Subcutaneous abdominal adipose tissue (tissue), 5 donors: ENCODE measurements around the gene DET1.

Experiments used
- H3K27ac ChIP-seq: one replicate; pipeline ENCODE4 v1.7.0; 2013; ENCODE audit warnings: low read depth, mild to moderate bottlenecking, inconsistent platforms, low read length, moderate library complexity
- H3K27me3 ChIP-seq, 5 donors: one replicate each; pipeline ENCODE4 v1.7.0; 2013; ENCODE audit warnings: low read length in 5 of 5, inconsistent platforms in 1 of 5; ENCODE audit not compliant: control insufficient read depth in 5 of 5, insufficient read depth in 4 of 5
- H3K36me3 ChIP-seq, 5 donors: one replicate each; pipeline ENCODE4 v1.7.0; 2013; ENCODE audit warnings: low read length in 5 of 5; ENCODE audit not compliant: control insufficient read depth in 5 of 5, insufficient read depth in 5 of 5
- H3K4me1 ChIP-seq, 5 donors: one replicate each; pipeline ENCODE4 v1.7.0; 2013; ENCODE audit warnings: low read length in 5 of 5, mild to moderate bottlenecking in 3 of 5, moderate library complexity in 1 of 5; ENCODE audit not compliant: control insufficient read depth in 5 of 5, insufficient read depth in 5 of 5
- H3K4me3 ChIP-seq, 5 donors: one replicate each; pipeline ENCODE4 v1.7.0; 2013; ENCODE audit warnings: low read length in 5 of 5, low read depth in 1 of 5
- H3K9ac ChIP-seq, 5 donors: one replicate each; pipeline ENCODE4 v1.7.0; 2013; ENCODE audit warnings: low read length in 5 of 5, mild to moderate bottlenecking in 4 of 5, moderate library complexity in 3 of 5
- H3K9me3 ChIP-seq, 5 donors: one replicate each; pipeline ENCODE4 v1.7.0; 2013; ENCODE audit warnings: low read length in 5 of 5; ENCODE audit not compliant: control insufficient read depth in 5 of 5
- donor health status: healthy.
- donor health status: healthy.
- donor health status: healthy.
- donor health status: healthy.
- donor health status: healthy.

The DET1 gene

DNA sequence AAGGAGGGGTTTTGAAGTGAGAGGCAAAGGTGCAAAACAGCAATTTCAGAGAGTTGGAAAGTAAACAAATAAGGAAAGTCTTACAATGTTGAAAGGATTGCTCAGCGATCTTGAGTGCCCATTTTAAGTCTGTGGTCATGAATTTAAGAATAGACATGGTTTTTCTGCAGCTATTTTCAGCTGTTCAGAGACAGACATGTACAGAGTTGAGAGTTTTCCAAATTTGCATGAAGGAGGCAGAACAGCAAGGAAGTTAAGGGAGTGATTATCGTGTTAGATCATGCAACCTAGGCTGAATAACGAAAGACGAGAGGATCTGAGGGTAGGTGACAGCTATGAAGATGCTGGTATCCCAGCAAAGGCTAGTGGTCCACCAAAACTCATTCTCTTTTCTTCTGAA is 37.2 kb downstream of the DET1 start:
- Histone ChIP-seq H3K9me3 (no peaks in the 10 kb centered on the region), H3K4me1 (no peaks in the 10 kb centered on the region), H3K27ac (no peak overlapping the region), H3K27me3 (no peaks in the 10 kb centered on the region), H3K36me3 (peaks cover 26 to 74% (median 50%) of the 10 kb centered on the region in 5 donors), H3K4me3 (no peak overlapping the region), H3K9ac (no peak overlapping the region)

DNA sequence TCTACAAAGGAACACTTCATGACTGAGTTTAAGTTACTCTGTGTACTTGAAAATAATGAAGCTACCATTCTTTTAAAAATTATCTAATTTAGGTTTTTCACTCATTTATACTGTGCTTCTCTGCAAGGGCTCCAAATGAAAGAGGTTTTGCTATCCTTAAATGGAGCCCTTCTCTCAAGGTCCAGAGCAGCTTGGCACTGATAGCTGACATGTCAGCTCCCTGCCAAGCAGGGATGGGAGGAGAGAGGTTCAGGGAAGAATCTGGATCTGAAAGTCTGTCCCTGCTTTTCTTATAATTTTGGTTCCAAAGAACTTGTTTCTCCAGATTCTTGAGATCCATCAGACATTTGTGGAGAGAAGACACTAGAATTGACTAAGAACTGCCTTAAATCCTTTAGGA is 39.9 kb downstream of the DET1 start:
- H3K27me3 ChIP-seq: no peaks in the 10 kb centered on the region
- H3K9ac ChIP-seq: no peak overlapping the region
- H3K36me3 ChIP-seq: peaks cover 18 to 75% (median 47%) of the 10 kb centered on the region in 5 donors
- no peak overlapping the region for H3K27ac ChIP-seq
- H3K4me3 ChIP-seq: no peak overlapping the region
- H3K4me1 ChIP-seq: no peaks in the 10 kb centered on the region
- H3K9me3 ChIP-seq: no peaks in the 10 kb centered on the region

DNA sequence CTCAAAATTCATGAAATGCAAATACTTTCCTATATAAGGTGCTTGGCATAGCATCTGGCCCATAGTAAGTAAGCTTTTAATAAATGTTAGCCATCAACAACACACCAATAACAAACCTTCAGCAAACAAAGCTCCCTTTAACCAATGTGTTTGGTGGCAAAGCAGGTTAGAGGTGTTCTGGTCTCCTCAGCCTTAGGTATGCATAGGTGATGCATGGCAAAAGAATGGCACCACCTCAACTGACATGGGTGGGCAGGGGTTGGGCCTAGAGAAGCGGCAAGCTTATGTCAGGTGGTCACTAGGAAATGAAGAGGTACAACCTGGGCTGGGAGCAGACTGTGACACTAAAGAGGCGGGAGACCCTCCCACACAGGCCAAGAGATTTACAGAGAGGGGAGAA is 40.8 kb downstream of the DET1 start:
- Histone ChIP-seq H3K9ac (no peak overlapping the region), H3K36me3 (peaks cover 13 to 70% (median 43%) of the 10 kb centered on the region in 5 donors), H3K4me1 (no peaks in the 10 kb centered on the region)

DNA sequence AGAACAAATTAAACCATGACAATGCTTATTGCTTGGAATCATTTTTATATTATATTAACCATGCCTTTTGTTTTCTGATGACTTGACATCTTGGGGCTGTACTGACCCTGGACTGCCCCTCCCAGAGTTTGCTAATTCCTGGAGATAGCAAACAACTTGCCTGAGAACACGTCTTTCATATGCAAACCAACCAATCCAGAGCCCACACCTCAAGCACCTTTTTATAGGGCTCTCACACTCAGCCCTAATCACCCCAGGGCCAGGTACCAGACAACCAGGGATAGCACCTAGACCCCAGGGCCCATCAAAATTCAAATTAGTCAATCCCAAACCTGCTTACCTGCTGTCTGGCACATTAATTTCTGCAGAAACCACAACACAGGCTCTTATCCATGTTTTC is 42.0 kb downstream of the DET1 start:
- H3K36me3 ChIP-seq: peaks cover 10 to 57% (median 39%) of the 10 kb centered on the region in 5 donors
- no peak overlapping the region for H3K4me3 ChIP-seq
- H3K27me3 ChIP-seq: no peaks in the 10 kb centered on the region
- H3K9me3 ChIP-seq: no peaks in the 10 kb centered on the region
- no peak overlapping the region for H3K9ac ChIP-seq
- no peaks in the 10 kb centered on the region for H3K4me1 ChIP-seq
- no peak overlapping the region for H3K27ac ChIP-seq

More for the DNA sequence above, 40.8 kb downstream of the DET1 start:
- Histone ChIP-seq H3K27me3 (no peaks in the 10 kb centered on the region), H3K27ac (no peak overlapping the region), H3K4me3 (no peak overlapping the region), H3K9me3 (no peaks in the 10 kb centered on the region)

DNA sequence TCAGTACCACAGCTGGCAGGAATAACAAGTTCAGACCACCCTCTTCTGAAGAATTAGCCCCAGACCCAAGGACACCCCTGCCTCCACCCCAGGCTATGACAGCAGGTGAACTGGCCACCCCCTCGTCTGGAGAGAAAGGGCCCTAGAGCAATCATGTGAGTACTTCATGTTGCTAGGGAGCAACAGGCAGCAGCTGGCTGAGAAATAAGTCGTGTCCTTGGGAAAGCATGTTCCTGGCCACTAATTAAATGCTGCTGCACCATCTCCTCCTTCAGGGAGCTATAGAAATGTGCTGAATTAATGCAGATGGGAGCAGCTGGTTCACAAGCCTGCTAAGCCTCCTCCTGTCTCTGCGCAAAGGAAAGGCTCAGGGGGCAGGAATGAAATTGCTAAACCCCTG is 47.5 kb downstream of the DET1 start:
- Histone ChIP-seq H3K36me3 (peaks cover 0 to 42% (median 25%) of the 10 kb centered on the region in 5 donors), H3K9me3 (no peaks in the 10 kb centered on the region), H3K4me1 (no peaks in the 10 kb centered on the region), H3K9ac (no peak overlapping the region), H3K4me3 (no peak overlapping the region), H3K27ac (no peak overlapping the region), H3K27me3 (no peaks in the 10 kb centered on the region)

DNA sequence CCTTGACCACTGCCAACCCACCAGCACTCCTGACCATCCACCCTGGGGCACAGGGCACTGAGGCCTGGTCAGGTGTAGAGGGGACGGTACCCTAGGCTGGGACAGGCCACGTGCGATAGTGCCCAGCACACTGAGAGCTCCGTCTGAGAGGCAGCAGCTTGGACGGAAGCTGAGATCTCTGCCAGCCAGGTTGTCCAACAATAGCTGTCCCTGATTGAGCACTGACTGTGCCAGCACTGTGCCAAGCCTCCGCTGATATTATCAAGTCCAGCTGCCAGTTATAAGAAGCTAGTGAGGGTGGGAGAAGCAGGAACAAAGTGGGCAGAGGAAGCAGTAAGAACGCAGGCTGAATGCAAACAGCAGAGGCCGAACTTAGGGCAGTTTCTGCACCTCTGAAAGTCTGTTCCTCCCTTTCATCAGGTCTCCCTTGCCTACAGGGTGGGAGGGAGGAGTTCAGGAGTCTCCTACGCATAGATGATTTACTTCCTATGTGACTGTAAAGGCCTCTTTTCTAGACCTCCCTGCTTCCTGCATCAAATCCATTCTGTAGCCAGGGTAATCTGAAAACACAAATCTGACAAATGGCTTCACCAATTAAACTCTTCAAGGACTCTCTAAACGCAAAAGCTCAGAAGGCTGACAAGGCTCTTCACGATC is 49.2 kb downstream of the DET1 start:
- H3K4me3 ChIP-seq: no peak overlapping the region
- H3K27me3 ChIP-seq: no peaks in the 10 kb centered on the region
- H3K9ac ChIP-seq: no peak overlapping the region
- no peaks in the 10 kb centered on the region for H3K4me1 ChIP-seq
- no peaks in the 10 kb centered on the region for H3K9me3 ChIP-seq
- H3K36me3 ChIP-seq: peaks cover 0 to 36% (median 18%) of the 10 kb centered on the region in 5 donors
- no peak overlapping the region for H3K27ac ChIP-seq

DNA sequence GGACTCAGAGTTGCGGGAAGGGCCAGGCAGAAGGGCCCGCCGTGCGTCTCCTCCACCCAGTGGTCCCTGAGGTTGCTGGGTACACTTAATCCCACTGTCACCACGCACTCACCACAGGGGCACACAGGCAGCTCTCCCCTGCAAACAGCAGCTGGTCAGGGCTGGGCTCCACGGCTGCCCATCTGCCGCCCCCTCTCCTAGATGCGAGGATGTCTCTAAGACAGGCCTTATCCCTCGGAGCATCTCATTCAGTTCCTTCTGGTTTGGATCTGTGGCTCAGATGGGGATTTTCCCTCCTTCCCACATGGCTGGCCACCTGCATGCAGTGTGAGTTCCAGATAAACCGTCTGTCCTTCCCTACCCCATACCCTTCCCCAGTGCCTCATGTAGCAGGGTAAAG is 52.6 kb downstream of the DET1 start:
- Histone ChIP-seq H3K36me3 (peaks cover 0 to 31% (median 16%) of the 10 kb centered on the region in 5 donors), H3K4me3 (no peak overlapping the region), H3K27me3 (no peaks in the 10 kb centered on the region), H3K27ac (no peak overlapping the region), H3K9me3 (no peaks in the 10 kb centered on the region), H3K4me1 (no peaks in the 10 kb centered on the region), H3K9ac (no peak overlapping the region)

DNA sequence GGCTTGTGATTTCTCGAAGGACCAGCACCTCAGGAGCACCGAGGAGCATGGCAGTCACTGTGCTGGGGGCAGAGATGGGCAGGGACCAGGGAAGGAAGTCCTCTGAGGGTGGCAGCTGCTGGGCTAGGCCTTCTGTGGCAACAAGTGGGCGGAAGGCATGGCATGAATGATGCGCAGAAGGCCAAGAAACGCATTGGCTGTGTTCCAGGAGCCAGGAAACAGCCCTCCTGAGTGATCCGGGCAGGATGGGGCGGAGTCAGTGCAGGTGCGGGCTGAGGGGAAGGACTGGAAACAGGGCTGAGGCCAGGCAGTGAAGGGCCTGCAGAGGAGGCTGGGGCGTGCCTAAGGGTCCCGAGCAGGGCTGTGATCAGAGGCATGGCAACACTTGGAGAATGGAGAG is 55.3 kb downstream of the DET1 start:
- Histone ChIP-seq H3K27ac (no peak overlapping the region), H3K36me3 (peaks cover 0 to 15% (median 7%) of the 10 kb centered on the region in 5 donors), H3K27me3 (no peaks in the 10 kb centered on the region), H3K9me3 (no peaks in the 10 kb centered on the region), H3K9ac (no peak overlapping the region), H3K4me1 (no peaks in the 10 kb centered on the region), H3K4me3 (no peak overlapping the region)

DNA sequence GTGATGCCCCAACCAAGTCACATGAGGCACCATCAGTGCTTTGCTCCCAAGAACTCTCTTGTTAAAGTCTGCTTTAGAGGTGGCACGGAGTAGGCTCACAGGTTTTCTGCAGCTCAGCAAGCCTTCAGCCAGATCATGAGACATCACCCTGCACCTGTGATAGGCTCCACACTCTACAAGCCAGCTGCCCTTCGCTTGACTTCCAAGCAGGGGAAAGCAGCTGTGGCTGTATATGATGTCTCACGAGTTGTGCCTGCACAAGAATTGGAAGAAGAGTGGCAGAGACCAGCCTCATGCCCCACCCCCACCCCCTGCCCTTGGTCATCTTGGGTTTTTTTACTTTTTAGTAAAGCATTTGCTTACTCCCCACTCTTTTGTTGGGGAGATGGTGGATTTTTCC is 56.4 kb downstream of the DET1 start:
- Histone ChIP-seq H3K27ac (no peak overlapping the region), H3K36me3 (peaks cover 0 to 9% (median 5%) of the 10 kb centered on the region in 5 donors), H3K4me3 (no peak overlapping the region), H3K9ac (no peak overlapping the region), H3K9me3 (no peaks in the 10 kb centered on the region), H3K4me1 (no peaks in the 10 kb centered on the region), H3K27me3 (no peaks in the 10 kb centered on the region)

DNA sequence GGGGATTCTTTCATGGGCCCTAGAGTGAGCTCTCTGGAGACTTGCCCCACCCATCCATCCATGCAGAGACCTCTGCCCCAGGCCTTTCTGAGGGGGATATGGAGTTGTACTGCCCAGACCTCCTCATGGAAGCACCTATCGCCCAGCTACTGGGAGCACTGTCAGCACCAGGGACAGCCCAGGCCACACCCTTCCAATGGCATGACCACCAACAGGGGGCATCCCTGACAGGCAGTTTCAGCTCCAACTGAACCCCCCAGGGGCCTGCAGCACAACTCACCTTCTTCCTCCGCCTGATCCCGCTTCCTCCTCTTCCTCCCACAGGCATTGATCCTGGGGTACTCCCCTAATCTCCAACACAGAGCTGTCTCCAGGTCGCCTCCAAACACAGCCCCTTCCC is 57.2 kb downstream of the DET1 start:
- no peaks in the 10 kb centered on the region for H3K27me3 ChIP-seq
- H3K9me3 ChIP-seq: no peaks in the 10 kb centered on the region
- no peaks in the 10 kb centered on the region for H3K4me1 ChIP-seq
- H3K4me3 ChIP-seq: no peak overlapping the region
- H3K36me3 ChIP-seq: peaks cover 0 to 7% (median 5%) of the 10 kb centered on the region in 5 donors
- H3K27ac ChIP-seq: no peak overlapping the region
- H3K9ac ChIP-seq: no peak overlapping the region
